IMR-90 (cell line): ENCODE data around the gene IL17F. TPM values are rescaled to one million over a fixed set of nuclear protein-coding genes. Genes with fewer than 3 reads are reported as not detected.

ENCODE experiments used
- ATAC-seq: fragments of 200-7000 bp; cut with Tn5 transposase; 2 replicates; pipeline ENCODE4 v1.9.1; 2020; ENCODE audit warnings: low read depth, mild to moderate bottlenecking, moderate library complexity
- BruUV-seq: library from RNA; stranded (reverse); fragments of 400-500 nt; replicated peaks from 2 replicates; lab custom pipeline; 2021; lab: Mats Ljungman, UMichigan
- CTCF ChIA-PET: fragments of 300-600 bp; formaldehyde crosslinking; extraction: SDS; loops from one replicate; lab custom pipeline; 2021; ENCODE audit warnings: antibody characterized with exemption; lab: Yijun Ruan, JAX
- POLR2A ChIA-PET: fragments of 300-600 bp; sonication (Branson Sonifier 250); formaldehyde crosslinking; loops from one replicate; lab custom pipeline; 2022; ENCODE audit warnings: antibody characterized with exemption; ENCODE audit not compliant: unreplicated experiment; lab: Charles Lee
- DNase-seq: peaks from one replicate; pipeline ENCODE4 v3.0.0; 2013
- H2AFZ ChIP-seq: replicated peaks from 2 replicates; pipeline ENCODE3; 2013; ENCODE audit warnings: low read length, mild to moderate bottlenecking; ENCODE audit not compliant: poor library complexity
- H2AK5ac ChIP-seq: 2 replicates; pipeline ENCODE4 v1.6.1; 2013; ENCODE audit warnings: low read depth, low read length, inconsistent platforms
- H2AK9ac ChIP-seq: replicated peaks from 2 replicates; pipeline ENCODE3; 2013; ENCODE audit warnings: mild to moderate bottlenecking, low read depth, low read length, moderate library complexity; ENCODE audit not compliant: poor library complexity
- H2BK120ac ChIP-seq: 2 replicates; pipeline ENCODE4 v1.6.1; 2013; ENCODE audit warnings: low read depth, low read length, inconsistent platforms
- H2BK15ac ChIP-seq: 3 replicates; pipeline ENCODE4 v1.6.1; 2013; ENCODE audit warnings: low read depth, low read length, inconsistent platforms
- H2BK20ac ChIP-seq: 2 replicates; pipeline ENCODE4 v1.6.1; 2013; ENCODE audit warnings: low read depth, mild to moderate bottlenecking, inconsistent platforms, low read length, moderate library complexity
- H2BK5ac ChIP-seq: 2 replicates; pipeline ENCODE4 v1.6.1; 2013; ENCODE audit warnings: mild to moderate bottlenecking, low read depth, low read length, inconsistent platforms; ENCODE audit not compliant: poor library complexity, severe bottlenecking
- H3K14ac ChIP-seq: replicated peaks from 2 replicates; pipeline ENCODE4 v1.6.1; 2013; ENCODE audit warnings: low read depth, low read length, inconsistent platforms
- H3K18ac ChIP-seq: 2 replicates; pipeline ENCODE4 v1.6.1; 2013; ENCODE audit warnings: low read depth, low read length, control low read depth
- H3K23ac ChIP-seq: 2 replicates; pipeline ENCODE4 v1.6.1; 2013; ENCODE audit warnings: low read depth, low read length, inconsistent platforms
- H3K27ac ChIP-seq: 2 replicates; pipeline ENCODE4 v1.5.1; 2013; ENCODE audit warnings: mild to moderate bottlenecking, control low read depth, low read length; ENCODE audit not compliant: insufficient read depth
- H3K27me3 ChIP-seq: 2 replicates; pipeline ENCODE4 v1.6.1; 2013; ENCODE audit warnings: low read length; ENCODE audit not compliant: control insufficient read depth, insufficient read depth
- H3K36me3 ChIP-seq: 2 replicates; pipeline ENCODE4 v1.6.1; 2013; ENCODE audit warnings: low read length, mixed read lengths; ENCODE audit not compliant: control insufficient read depth, insufficient read depth
- H3K4ac ChIP-seq: 2 replicates; pipeline ENCODE4 v1.6.1; 2013; ENCODE audit warnings: low read depth, low read length, inconsistent platforms
- H3K4me1 ChIP-seq: 2 replicates; pipeline ENCODE4 v1.6.1; 2013; ENCODE audit warnings: low read length, mixed read lengths; ENCODE audit not compliant: control insufficient read depth, insufficient read depth
- H3K4me2 ChIP-seq: 2 replicates; pipeline ENCODE4 v1.6.1; 2013; ENCODE audit warnings: low read depth, mild to moderate bottlenecking, control low read depth, low read length, moderate library complexity
- H3K4me3 ChIP-seq: 2 replicates; pipeline ENCODE4 v1.5.1; 2013; ENCODE audit warnings: low read depth, mild to moderate bottlenecking, control low read depth, low read length, moderate library complexity; ENCODE audit not compliant: insufficient read depth
- H3K56ac ChIP-seq: 2 replicates; pipeline ENCODE4 v1.6.1; 2013; ENCODE audit warnings: low read length, inconsistent platforms; ENCODE audit not compliant: insufficient read depth; ENCODE audit errors: extremely low read depth
- H3K79me1 ChIP-seq, 2 experiments: 2 replicates each; pipeline ENCODE4 v1.6.1; 2013; ENCODE audit warnings: low read length in 2 of 2, inconsistent platforms in 1 of 2, low read depth in 1 of 2
- H3K9ac ChIP-seq: 2 replicates; pipeline ENCODE4 v1.6.1; 2013; ENCODE audit warnings: low read depth, low read length, control low read depth
- H3K9me1 ChIP-seq: 2 replicates; pipeline ENCODE4 v1.6.1; 2013; ENCODE audit warnings: low read length, inconsistent platforms; ENCODE audit not compliant: insufficient read depth
- H3K9me3 ChIP-seq: 2 replicates; pipeline ENCODE4 v1.6.1; 2013; ENCODE audit warnings: low read length; ENCODE audit not compliant: control insufficient read depth, insufficient read depth
- H4K20me1 ChIP-seq: 2 replicates; pipeline ENCODE4 v1.6.1; 2013; ENCODE audit warnings: low read length, inconsistent platforms; ENCODE audit not compliant: insufficient read depth
- H4K5ac ChIP-seq: 2 replicates; pipeline ENCODE4 v1.6.1; 2013; ENCODE audit warnings: mild to moderate bottlenecking, low read depth, low read length, control low read depth
- H4K8ac ChIP-seq, 2 experiments: 2 replicates each; pipeline ENCODE4 v1.6.1; 2013; ENCODE audit warnings: low read depth in 2 of 2, low read length in 2 of 2, control low read depth in 1 of 2, inconsistent platforms in 1 of 2
- H4K91ac ChIP-seq: 2 replicates; pipeline ENCODE4 v1.6.1; 2013; ENCODE audit warnings: low read depth, low read length, inconsistent platforms; ENCODE audit not compliant: insufficient read depth
- BHLHE40 ChIP-seq: fragments of 150-350 bp; IDR thresholded peaks from 2 replicates; pipeline ENCODE4 v1.6.1; 2016; ENCODE audit warnings: mild to moderate bottlenecking, low read depth, low read length
- CEBPB ChIP-seq: IDR thresholded peaks from 2 replicates; pipeline ENCODE4 v1.6.1; 2012; ENCODE audit warnings: low read depth, low read length, improper control_type of control experiment
- FOS ChIP-seq: fragments of 150-350 bp; IDR thresholded peaks from 2 replicates; pipeline ENCODE4 v1.6.1; 2016; ENCODE audit warnings: low read depth, low read length
- MAFK ChIP-seq: IDR thresholded peaks from 2 replicates; pipeline ENCODE4 v1.6.1; 2012; ENCODE audit warnings: low read depth, low read length, improper control_type of control experiment
- MAZ ChIP-seq: IDR thresholded peaks from 2 replicates; pipeline ENCODE4 v1.6.1; 2012; ENCODE audit warnings: low read depth, mild to moderate bottlenecking, low read length, improper control_type of control experiment, moderate library complexity, borderline replicate concordance
- MXI1 ChIP-seq: IDR thresholded peaks from 2 replicates; pipeline ENCODE4 v1.6.1; 2012; ENCODE audit warnings: low read depth, mild to moderate bottlenecking, low read length, moderate library complexity, borderline replicate concordance
- RCOR1 ChIP-seq: IDR thresholded peaks from 2 replicates; pipeline ENCODE4 v1.6.1; 2012; ENCODE audit warnings: mild to moderate bottlenecking, low read length, improper control_type of control experiment; ENCODE audit not compliant: insufficient replicate concordance
- RFX5 ChIP-seq: IDR thresholded peaks from 2 replicates; pipeline ENCODE4 v1.8.0; 2012; ENCODE audit warnings: low read depth, mild to moderate bottlenecking, low read length, moderate library complexity
- SMC3 ChIP-seq: fragments of 150-350 bp; IDR thresholded peaks from 2 replicates; pipeline ENCODE4 v1.6.1; 2016; ENCODE audit warnings: low read depth, mild to moderate bottlenecking, antibody characterized with exemption, low read length, moderate library complexity
- USF2 ChIP-seq: fragments of 150-350 bp; IDR thresholded peaks from 2 replicates; pipeline ENCODE4 v1.6.1; 2017; ENCODE audit warnings: mild to moderate bottlenecking, antibody characterized with exemption, low read length, low read depth
- WGBS, 2 experiments: methylation state at CpG; one replicate each; pipeline versions ENCODE4 v1.1.5 to v1.1.7; 2013; ENCODE audit warnings: missing lambda C conversion rate in 2 of 2; ENCODE audit not compliant: insufficient read length in 1 of 2; ENCODE audit errors: extremely low coverage in 2 of 2; 5-methylcytosine and 5-hydroxymethylcytosine counted together
- dilution Hi-C: fragments of 300-500 bp; cut with HindIII; formaldehyde crosslinking; loops from one replicate; pipeline ENCODE4 v1.14.3; 2018; ENCODE audit warnings: low sequenced_read_pairs; ENCODE audit not compliant: unreplicated experiment
- in situ Hi-C: fragments of 300-500 bp; cut with MboI; formaldehyde crosslinking; loops from 3 replicates; pipeline ENCODE4 v1.14.3; 2019; ENCODE audit warnings: low sequenced_read_pairs, inconsistent platforms, mixed read lengths
- intact Hi-C: fragments of 100-400 bp; cut with micrococcal nuclease; formaldehyde crosslinking; loops from 2 replicates; pipeline ENCODE4 v1.10.0; 2022
- polyA plus RNA-seq, 3 experiments: library from polyadenylated mRNA; depleted of rRNA; stranded (reverse); fragments of >200 nt; gene quantifications; 2 replicates each; pipeline ENCODE4 v1.2.3, GENCODE V29; 2012; ENCODE audit warnings: low replicate concordance in 1 of 3
- total RNA-seq: library from RNA; depleted of rRNA; stranded (reverse); fragments of >200 nt; gene quantifications from 2 replicates; pipeline ENCODE4 v1.2.3, GENCODE V29; 2012
- TF ChIP-seq, protein P1 (sequence below): fragments of 150-350 bp; IDR thresholded peaks from 2 replicates; pipeline ENCODE4 v1.6.1; 2016; ENCODE audit warnings: low read depth, mild to moderate bottlenecking, low read length, moderate library complexity, borderline replicate concordance

IL17F gene
- total and polyA plus RNA-seq, 2 of the 4 experiments (the other 2 are of a cell fraction), result not detected

- no peak overlapping the region for H2AFZ ChIP-seq
- intact Hi-C loops (no loop called here), in situ Hi-C loops (loop anchor here (5.0 kb wide), 1 partner anchor 379 kb away; no protein-coding TSS in a partner anchor), dilution Hi-C loops (no loop called here)
- WGBS, 2 experiments, result 76% methylated on average over 5 of the region's 7 CpGs; no CpG with 5 or more reads in 1 of the 2 experiments
- ATAC-seq, result no peak
- no peak overlapping the region for H3K9ac ChIP-seq
- no TSS peak for BruUV-seq
- DNase-seq, result no peak
- no peak overlapping the region for H2AK5ac ChIP-seq
- no peak overlapping the region for H3K14ac ChIP-seq
- H3K56ac ChIP-seq, result no peak overlapping the region
- no peak overlapping the region for H4K5ac ChIP-seq
- no peak overlapping the region for H4K8ac ChIP-seq
- H2BK20ac ChIP-seq, result no peak overlapping the region
- H3K36me3 ChIP-seq, result no peaks in the 10 kb centered on the region
- H3K79me1 ChIP-seq, result peaks cover 2 to 4% of the 10 kb centered on the region in 2 experiments; a peak in 1 of 4 replicates
- ChIA-PET POLR2A (no interaction called here), CTCF (no interaction called here)
- no peaks in the 10 kb centered on the region for H3K4me1 ChIP-seq
- peaks cover 8% of the 10 kb centered on the region for H3K27me3 ChIP-seq
- H2AK9ac ChIP-seq, result no peak overlapping the region
- no peaks in the 10 kb centered on the region for H3K9me3 ChIP-seq
- H4K20me1 ChIP-seq, result no peaks in the 10 kb centered on the region
- no peak overlapping the region for H2BK15ac ChIP-seq
- H2BK120ac ChIP-seq, result no peak overlapping the region
- no peak for TF ChIP-seq RFX5
- TF ChIP-seq MXI1, result no peak
- TF ChIP-seq RCOR1, result no peak
- no peak for TF ChIP-seq MAZ
- no peak for TF ChIP-seq MAFK
- no peak for TF ChIP-seq FOS
- no peak for TF ChIP-seq BHLHE40
- TF ChIP-seq CEBPB, result no peak
- TF ChIP-seq USF2, result no peak
- TF ChIP-seq, protein P1, sequence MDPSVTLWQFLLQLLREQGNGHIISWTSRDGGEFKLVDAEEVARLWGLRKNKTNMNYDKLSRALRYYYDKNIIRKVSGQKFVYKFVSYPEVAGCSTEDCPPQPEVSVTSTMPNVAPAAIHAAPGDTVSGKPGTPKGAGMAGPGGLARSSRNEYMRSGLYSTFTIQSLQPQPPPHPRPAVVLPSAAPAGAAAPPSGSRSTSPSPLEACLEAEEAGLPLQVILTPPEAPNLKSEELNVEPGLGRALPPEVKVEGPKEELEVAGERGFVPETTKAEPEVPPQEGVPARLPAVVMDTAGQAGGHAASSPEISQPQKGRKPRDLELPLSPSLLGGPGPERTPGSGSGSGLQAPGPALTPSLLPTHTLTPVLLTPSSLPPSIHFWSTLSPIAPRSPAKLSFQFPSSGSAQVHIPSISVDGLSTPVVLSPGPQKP, result no peak
- no peak for TF ChIP-seq SMC3
- H3K4me2 ChIP-seq, result no peak overlapping the region
- no peak overlapping the region for H3K18ac ChIP-seq
- H3K27ac ChIP-seq, result no peak overlapping the region
- H3K4me3 ChIP-seq, result no peak overlapping the region
- no peaks in the 10 kb centered on the region for H3K9me1 ChIP-seq
- no peak overlapping the region for H3K4ac ChIP-seq
- no peak overlapping the region for H4K91ac ChIP-seq
- no peak overlapping the region for H2BK5ac ChIP-seq
- H3K23ac ChIP-seq, result no peak overlapping the region
Measured at GRCh38 chr6:52288216-52288615, 43.9 kb upstream of the IL17F start.
